Umbilical cord (tissue), 2 donors: ENCODE data around the gene GIGYF2. TPM values are rescaled to one million over a fixed set of nuclear protein-coding genes. Genes with fewer than 3 reads are reported as not detected.

Source experiments
- DNase-seq: peaks from one replicate; pipeline ENCODE4 v3.0.0-alpha.2; 2015; ENCODE audit warnings: low spot score
- total RNA-seq: library from RNA; depleted of rRNA; stranded (reverse); fragments of >200 nt; gene quantifications from one replicate; pipeline ENCODE4 v1.2.3, GENCODE V29; 2014; ENCODE audit warnings: low replicate concordance; ENCODE audit not compliant: insufficient read depth

GIGYF2 gene
- total RNA-seq, 1 donor from 2014 or later: 93.2 TPM

GRCh38 chr2:232861353-232861752 is 164.2 kb downstream of the GIGYF2 start:
- no peak for DNase-seq

GRCh38 chr2:232863996-232864395 is 166.9 kb downstream of the GIGYF2 start:
- no peak for DNase-seq

GRCh38 chr2:232865165-232865564 is 168.0 kb downstream of the GIGYF2 start:
- DNase-seq: no peak

GRCh38 chr2:232866104-232866503 is 169.0 kb downstream of the GIGYF2 start:
- DNase-seq: no peak

- DNase-seq: no peak
Measured at GRCh38 chr2:232869138-232870017, 172.2 kb downstream of the GIGYF2 start.

- no peak for DNase-seq
Measured at GRCh38 chr2:232870018-232870765, 173.1 kb downstream of the GIGYF2 start, which contains the start of gene SNORC. Gene SNORC, plus strand, starts transcription at chr2:232870264. Its CDS starts 78 bp downstream, at chr2:232870342.

GRCh38 chr2:232870766-232871371 is 173.7 kb downstream of the GIGYF2 start:
- no peak for DNase-seq

GRCh38 chr2:232871418-232871834 is 174.3 kb downstream of the GIGYF2 start:
- no peak for DNase-seq

GRCh38 chr2:232871835-232872736 is 175.0 kb downstream of the GIGYF2 start:
- DNase-seq: no peak

GRCh38 chr2:232872826-232873225 is 175.7 kb downstream of the GIGYF2 start:
- no peak for DNase-seq

GRCh38 chr2:232873292-232873908 is 176.3 kb downstream of the GIGYF2 start:
- DNase-seq: no peak

GRCh38 chr2:232873909-232874641 is 176.9 kb downstream of the GIGYF2 start:
- DNase-seq: no peak

- DNase-seq: no peak
Measured at GRCh38 chr2:232874677-232875223, 177.6 kb downstream of the GIGYF2 start.

GRCh38 chr2:232875256-232876121 is 178.4 kb downstream of the GIGYF2 start:
- DNase-seq: no peak

GRCh38 chr2:232876161-232876977 is 179.2 kb downstream of the GIGYF2 start:
- no peak for DNase-seq

GRCh38 chr2:232876978-232877441 is 179.9 kb downstream of the GIGYF2 start:
- no peak for DNase-seq

- DNase-seq: no peak
Measured at GRCh38 chr2:232877940-232878511, 180.9 kb downstream of the GIGYF2 start.
